HG03460 (cell line): ENCODE measurements around the gene ZNF43.
"Not testable (repeated sequence)": the region's sequence is repeated elsewhere in the genome, so short reads cannot be mapped to it uniquely, and the experiment has no call there.

Source experiments
- ATAC-seq: cut with Tn5 transposase; IDR thresholded peaks from one replicate; pipeline ENCODE4 v1.9.1; 2021; ENCODE audit not compliant: unreplicated experiment

ZNF43 gene

GRCh38 chr19:21835810-21836444 is at the start of gene ZNF43:
TSS of gene ZNF43 (minus strand) at chr19:21836182. CDS start at chr19:21836038, 144 bp downstream.
- peak; percentile 94 for ATAC-seq

GRCh38 chr19:21885516-21885915 is 49.5 kb upstream of the ZNF43 start:
- not testable (repeated sequence) for ATAC-seq

GRCh38 chr19:21884786-21885185 is 48.8 kb upstream of the ZNF43 start:
- not testable (repeated sequence) for ATAC-seq

- ATAC-seq, result no peak
Observed at GRCh38 chr19:21883516-21883915, 47.5 kb upstream of the ZNF43 start.

- ATAC-seq, result not testable (repeated sequence)
Observed at GRCh38 chr19:21880761-21881160, 44.8 kb upstream of the ZNF43 start.

- ATAC-seq, result no peak
Observed at GRCh38 chr19:21878646-21879045, 42.7 kb upstream of the ZNF43 start.

GRCh38 chr19:21877976-21878375 is 42.0 kb upstream of the ZNF43 start:
- no peak for ATAC-seq

- not testable (repeated sequence) for ATAC-seq
Observed at GRCh38 chr19:21876608-21877007, 40.6 kb upstream of the ZNF43 start.

GRCh38 chr19:21856773-21857514 is 21.0 kb upstream of the ZNF43 start:
- no peak for ATAC-seq

- peak; percentile 98 for ATAC-seq
Observed at GRCh38 chr19:21851596-21852345, 15.8 kb upstream of the ZNF43 start.

- ATAC-seq, result no peak
Observed at GRCh38 chr19:21850656-21851255, 14.8 kb upstream of the ZNF43 start.

GRCh38 chr19:21848706-21849105 is 12.7 kb upstream of the ZNF43 start:
- ATAC-seq, result no peak

- ATAC-seq, result no peak
Observed at GRCh38 chr19:21843081-21843480, 7.1 kb upstream of the ZNF43 start.

- ATAC-seq, result no peak
Observed at GRCh38 chr19:21841488-21842097, 5.6 kb upstream of the ZNF43 start.

- no peak for ATAC-seq
Observed at GRCh38 chr19:21841081-21841480, 5.1 kb upstream of the ZNF43 start.

- ATAC-seq, result no peak
Observed at GRCh38 chr19:21839976-21840375, 4.0 kb upstream of the ZNF43 start.

GRCh38 chr19:21838646-21839045 is 2.7 kb upstream of the ZNF43 start:
- ATAC-seq, result no peak

- ATAC-seq, result no peak
Observed at GRCh38 chr19:21835429-21835809, 563 bp downstream of the ZNF43 start.

GRCh38 chr19:21833733-21834132 is 2.2 kb downstream of the ZNF43 start:
- ATAC-seq, result no peak

GRCh38 chr19:21824679-21825078 is 11.3 kb downstream of the ZNF43 start:
- ATAC-seq, result no peak

GRCh38 chr19:21823224-21823623 is 12.8 kb downstream of the ZNF43 start:
- no peak for ATAC-seq
